ENCODE results near the gene RAB25. TPM values are rescaled to one million over a fixed set of nuclear protein-coding genes. Genes with fewer than 3 reads are reported as not detected.

RAB25 gene
- total RNA-seq, 1 donor from 2014 or later: 58.0 TPM

GRCh38 chr1:156101880-156102279 lies 40.9 kb downstream of the RAB25 start:
- Histone ChIP-seq H3K4me3 (no peak overlapping the region), H3K27me3 (ENCODE audit: low read depth) (no peaks in the 10 kb centered on the region), H3K27ac (peak overlapping the region; percentile 98), H3K36me3 (no peaks in the 10 kb centered on the region), H3K9me3 (no peaks in the 10 kb centered on the region), H3K4me1 (peaks cover 65% of the 10 kb centered on the region)
- DNase-seq (no peak), ATAC-seq (no peak)
- intact Hi-C loops (cut with DNase I): no loop called here
- TF ChIP-seq, protein P1, sequence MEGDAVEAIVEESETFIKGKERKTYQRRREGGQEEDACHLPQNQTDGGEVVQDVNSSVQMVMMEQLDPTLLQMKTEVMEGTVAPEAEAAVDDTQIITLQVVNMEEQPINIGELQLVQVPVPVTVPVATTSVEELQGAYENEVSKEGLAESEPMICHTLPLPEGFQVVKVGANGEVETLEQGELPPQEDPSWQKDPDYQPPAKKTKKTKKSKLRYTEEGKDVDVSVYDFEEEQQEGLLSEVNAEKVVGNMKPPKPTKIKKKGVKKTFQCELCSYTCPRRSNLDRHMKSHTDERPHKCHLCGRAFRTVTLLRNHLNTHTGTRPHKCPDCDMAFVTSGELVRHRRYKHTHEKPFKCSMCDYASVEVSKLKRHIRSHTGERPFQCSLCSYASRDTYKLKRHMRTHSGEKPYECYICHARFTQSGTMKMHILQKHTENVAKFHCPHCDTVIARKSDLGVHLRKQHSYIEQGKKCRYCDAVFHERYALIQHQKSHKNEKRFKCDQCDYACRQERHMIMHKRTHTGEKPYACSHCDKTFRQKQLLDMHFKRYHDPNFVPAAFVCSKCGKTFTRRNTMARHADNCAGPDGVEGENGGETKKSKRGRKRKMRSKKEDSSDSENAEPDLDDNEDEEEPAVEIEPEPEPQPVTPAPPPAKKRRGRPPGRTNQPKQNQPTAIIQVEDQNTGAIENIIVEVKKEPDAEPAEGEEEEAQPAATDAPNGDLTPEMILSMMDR (IDR thresholded peaks at IDR 0.05): no peak

DNA sequence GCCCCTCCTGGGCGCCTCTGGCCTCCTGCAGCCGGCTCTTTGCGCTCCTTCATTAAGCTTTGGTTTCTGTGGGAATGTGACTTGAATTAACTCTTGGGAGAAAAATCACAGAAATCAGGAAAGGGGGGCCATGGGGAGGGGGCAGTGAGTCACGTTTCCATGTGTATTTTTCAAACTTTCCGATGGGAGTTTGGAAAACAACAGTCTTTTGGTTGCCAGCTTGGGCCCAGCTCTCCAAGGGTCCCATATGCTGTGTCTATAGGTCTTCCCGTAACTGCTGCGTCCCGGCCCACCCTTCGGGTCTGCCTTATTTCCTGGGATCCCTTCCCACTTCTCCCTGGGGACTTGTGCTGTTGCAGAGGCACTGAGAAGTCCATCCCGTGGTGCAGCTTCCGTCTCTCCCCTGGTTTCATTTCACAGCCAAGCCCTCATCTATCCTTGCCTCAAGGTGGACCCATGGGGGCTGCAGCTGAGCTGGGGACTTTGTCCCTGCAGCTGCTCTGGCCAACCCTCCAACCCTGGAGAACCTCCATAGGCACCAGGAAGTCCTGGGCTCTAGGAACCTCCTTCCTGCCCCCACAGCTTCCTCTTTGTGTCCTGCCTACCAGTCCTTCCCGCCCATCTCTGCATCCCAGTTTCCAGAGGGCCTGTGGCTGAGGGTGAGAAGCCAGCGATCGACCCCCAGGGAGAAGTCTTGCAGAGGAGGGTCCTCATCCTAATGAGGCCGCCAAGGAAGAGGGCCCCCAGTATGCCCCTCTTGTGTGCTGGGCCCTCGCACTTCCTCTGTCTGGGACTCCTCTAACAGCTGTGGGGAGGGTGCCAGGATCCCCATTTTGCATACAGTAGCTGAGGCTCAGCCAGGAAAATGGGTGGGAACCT lies 41.9 kb downstream of the RAB25 start:
- H3K4me3 ChIP-seq: no peak overlapping the region
- no peak for ATAC-seq

DNA sequence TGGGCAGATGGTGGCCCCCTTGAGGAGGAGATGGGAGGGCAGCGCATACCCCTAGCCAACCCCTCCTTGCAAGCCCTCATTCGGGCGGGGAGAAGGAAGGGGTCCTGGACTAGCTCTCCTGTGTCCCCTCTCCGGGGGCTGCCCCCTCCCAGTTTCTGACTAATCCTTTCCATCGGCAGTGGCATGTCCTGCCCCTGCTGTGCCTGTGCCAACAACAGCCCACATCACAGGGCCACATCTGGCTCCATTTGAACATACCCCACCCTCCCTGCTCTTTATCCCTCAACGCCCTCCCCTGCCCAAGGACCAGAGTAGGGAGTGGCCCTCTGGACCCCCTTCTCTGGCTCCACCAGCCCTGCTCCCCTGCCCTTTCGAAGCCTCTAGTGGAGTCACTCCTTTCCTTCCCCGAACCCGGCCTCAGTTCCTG lies 42.6 kb downstream of the RAB25 start:
- DNase-seq: no peak
- H3K4me3 ChIP-seq: no peak overlapping the region
- no peak for ATAC-seq
- TF ChIP-seq, protein P1 (IDR thresholded peaks at IDR 0.05): no peak
- peaks cover 65% of the 10 kb centered on the region for H3K4me1 ChIP-seq
- H3K36me3 ChIP-seq: no peaks in the 10 kb centered on the region
- intact Hi-C loops (cut with DNase I): no loop called here
- no peaks in the 10 kb centered on the region for H3K9me3 ChIP-seq
- H3K27ac ChIP-seq: peak overlapping the region; percentile 98
- no peaks in the 10 kb centered on the region for H3K27me3 ChIP-seq (ENCODE audit: low read depth)

More for the DNA sequence above, 41.9 kb downstream of the RAB25 start:
- intact Hi-C loops (cut with DNase I): no loop called here
- no peak for DNase-seq
- Histone ChIP-seq H3K36me3 (no peaks in the 10 kb centered on the region), H3K9me3 (no peaks in the 10 kb centered on the region), H3K4me1 (peaks cover 65% of the 10 kb centered on the region), H3K27me3 (ENCODE audit: low read depth) (no peaks in the 10 kb centered on the region), H3K27ac (peak overlapping the region; percentile 98)
- TF ChIP-seq, protein P1 (IDR thresholded peaks at IDR 0.05): no peak

DNA sequence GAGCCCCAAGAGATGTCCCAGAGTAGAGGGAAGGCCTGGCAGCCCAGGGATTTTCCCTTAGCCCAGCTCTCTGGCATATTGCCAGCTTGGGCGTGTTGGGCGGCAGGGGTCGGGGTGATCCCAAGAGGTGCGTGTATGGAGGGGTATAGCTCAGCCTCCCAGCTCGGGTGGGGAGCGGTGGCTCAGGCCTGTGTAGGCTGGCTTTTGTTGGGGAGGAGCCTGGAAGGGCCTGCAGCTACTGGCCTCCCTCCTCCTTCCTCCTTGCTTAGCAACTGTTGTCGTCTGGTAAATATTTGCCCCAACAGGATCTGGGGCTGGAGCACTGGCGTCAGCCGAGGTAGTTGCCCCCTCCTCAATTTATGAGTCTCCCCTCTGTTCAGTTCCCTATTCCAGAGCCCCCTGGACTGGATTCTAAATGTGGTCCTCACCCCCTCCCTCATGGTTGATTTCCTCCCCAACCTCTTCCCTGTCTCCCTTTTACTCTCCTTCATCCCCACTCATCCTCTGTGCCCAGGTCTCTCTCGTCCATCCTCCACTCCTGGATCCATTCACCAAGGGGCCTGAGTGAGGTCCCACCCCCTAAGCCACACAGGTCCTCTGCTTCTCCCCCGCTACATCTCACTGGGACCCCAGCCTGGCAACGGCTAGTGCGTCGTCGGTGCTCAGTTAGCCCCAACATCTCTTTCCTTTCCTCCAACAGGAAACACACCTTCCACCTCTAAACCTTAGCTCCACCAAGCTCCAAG lies 43.3 kb downstream of the RAB25 start:
- peaks cover 65% of the 10 kb centered on the region for H3K4me1 ChIP-seq

More for the DNA sequence above, 43.3 kb downstream of the RAB25 start:
- DNase-seq: peak; percentile 85
- intact Hi-C loops (cut with DNase I): no loop called here
- Histone ChIP-seq H3K4me3 (no peak overlapping the region), H3K9me3 (no peaks in the 10 kb centered on the region), H3K36me3 (no peaks in the 10 kb centered on the region), H3K27ac (peak overlapping the region; percentile 98), H3K27me3 (ENCODE audit: low read depth) (no peaks in the 10 kb centered on the region)
- ATAC-seq: peak; percentile 79 to 81
- TF ChIP-seq, protein P1 (IDR thresholded peaks at IDR 0.05): no peak

Measured in lower lobe of right lung (tissue), 2 donors.